HEK293T (cell line): ENCODE results near the gene LEFTY2.

Experiments
- CTCF ChIA-PET: fragments of 350-600 bp; formaldehyde crosslinking; extraction: SDS; loops from one replicate; lab custom pipeline; 2021; ENCODE audit warnings: antibody characterized with exemption, inconsistent platforms; lab: Yijun Ruan, JAX
- POLR2A ChIA-PET: fragments of 350-600 bp; formaldehyde crosslinking; extraction: SDS; loops from one replicate; lab custom pipeline; 2020; ENCODE audit warnings: antibody characterized with exemption, inconsistent platforms; lab: Yijun Ruan, JAX
- DNase-seq: peaks from one replicate; pipeline ENCODE4 v3.0.0; 2012; ENCODE audit warnings: mixed read lengths; ENCODE audit errors: extremely low spot score
- ARNT ChIP-seq: fragments of 450-650 bp; IDR thresholded peaks from 2 replicates; pipeline ENCODE4 v1.6.1; 2017; ENCODE audit warnings: mild to moderate bottlenecking
- BHLHE40 ChIP-seq: fragments of 450-650 bp; IDR thresholded peaks from 2 replicates; pipeline ENCODE4 v1.6.1; 2016; ENCODE audit warnings: mild to moderate bottlenecking, moderate library complexity, borderline replicate concordance
- CTBP1 ChIP-seq: fragments of 450-650 bp; IDR thresholded peaks from 2 replicates; pipeline ENCODE4 v1.6.1; 2016; ENCODE audit warnings: borderline replicate concordance
- ELF4 ChIP-seq: fragments of 450-650 bp; IDR thresholded peaks from 2 replicates; pipeline ENCODE4 v1.6.1; 2017; ENCODE audit warnings: antibody characterized with exemption
- FOXA1 ChIP-seq: fragments of 450-650 bp; IDR thresholded peaks from 2 replicates; pipeline ENCODE4 v1.6.1; 2016; ENCODE audit warnings: mild to moderate bottlenecking
- FOXK2 ChIP-seq: fragments of 450-650 bp; IDR thresholded peaks from 2 replicates; pipeline ENCODE4 v1.6.1; 2016; ENCODE audit warnings: mild to moderate bottlenecking
- FOXM1 ChIP-seq: fragments of 450-650 bp; IDR thresholded peaks from 2 replicates; pipeline ENCODE4 v1.6.1; 2017; ENCODE audit warnings: mild to moderate bottlenecking, borderline replicate concordance
- HDGF ChIP-seq: fragments of 450-650 bp; IDR thresholded peaks from 2 replicates; pipeline ENCODE4 v1.6.1; 2017; ENCODE audit warnings: antibody characterized with exemption, borderline replicate concordance
- L3MBTL2 ChIP-seq: fragments of 450-650 bp; conservative IDR thresholded peaks from 2 replicates; pipeline ENCODE4 v1.6.1; 2016; ENCODE audit warnings: mild to moderate bottlenecking
- LEF1 ChIP-seq: fragments of 450-650 bp; IDR thresholded peaks from 2 replicates; pipeline ENCODE4 v1.6.1; 2017; ENCODE audit warnings: mild to moderate bottlenecking, borderline replicate concordance
- NFRKB ChIP-seq: fragments of 450-650 bp; IDR thresholded peaks from 2 replicates; pipeline ENCODE4 v1.6.1; 2016; ENCODE audit warnings: mild to moderate bottlenecking, moderate library complexity
- SP1 ChIP-seq: fragments of 450-650 bp; IDR thresholded peaks from 2 replicates; pipeline ENCODE4 v1.6.1; 2017
- SUZ12 ChIP-seq: fragments of 450-650 bp; IDR thresholded peaks from 2 replicates; pipeline ENCODE4 v1.6.1; 2016; ENCODE audit warnings: mild to moderate bottlenecking
- TARDBP ChIP-seq: fragments of 450-650 bp; IDR thresholded peaks from 2 replicates; pipeline ENCODE4 v1.6.1; 2016
- ZNF384 ChIP-seq: fragments of 450-650 bp; IDR thresholded peaks from 2 replicates; pipeline ENCODE4 v1.6.1; 2016
- TF ChIP-seq, protein P1 (sequence below): fragments of 450-650 bp; IDR thresholded peaks from 2 replicates; pipeline ENCODE4 v1.6.1; 2016

The LEFTY2 gene

DNA sequence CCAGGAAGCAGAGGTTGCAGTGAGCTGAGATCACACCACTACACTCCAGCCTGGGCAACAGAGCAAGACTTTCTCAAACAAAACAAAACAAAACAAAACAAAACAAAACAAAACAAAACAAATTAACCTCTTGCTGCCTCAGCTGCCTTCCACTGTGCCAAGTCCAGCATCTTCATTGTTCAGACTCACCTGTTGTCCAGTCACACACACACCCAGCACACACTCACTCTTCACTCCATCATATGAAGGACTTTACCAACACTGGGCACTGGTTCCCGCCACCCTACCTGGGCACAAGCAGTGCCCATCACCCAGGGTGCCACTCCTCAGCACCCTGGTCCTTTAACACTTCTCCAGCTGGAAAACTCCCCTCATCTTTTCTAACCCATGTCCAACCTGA lies 31.5 kb downstream of the LEFTY2 start:
- ChIA-PET POLR2A (interaction anchor here (2.4 kb wide), 1 partner anchor 14 kb away, joined by 7 read pairs; the partner anchor contains the start of gene PYCR2), CTCF (interaction anchor here (0.6 kb wide), 1 partner anchor 16 kb away, joined by 4 read pairs; no protein-coding TSS in a partner anchor)
- TF ChIP-seq SP1 (no peak), NFRKB (no peak)
- TF ChIP-seq, protein P1, sequence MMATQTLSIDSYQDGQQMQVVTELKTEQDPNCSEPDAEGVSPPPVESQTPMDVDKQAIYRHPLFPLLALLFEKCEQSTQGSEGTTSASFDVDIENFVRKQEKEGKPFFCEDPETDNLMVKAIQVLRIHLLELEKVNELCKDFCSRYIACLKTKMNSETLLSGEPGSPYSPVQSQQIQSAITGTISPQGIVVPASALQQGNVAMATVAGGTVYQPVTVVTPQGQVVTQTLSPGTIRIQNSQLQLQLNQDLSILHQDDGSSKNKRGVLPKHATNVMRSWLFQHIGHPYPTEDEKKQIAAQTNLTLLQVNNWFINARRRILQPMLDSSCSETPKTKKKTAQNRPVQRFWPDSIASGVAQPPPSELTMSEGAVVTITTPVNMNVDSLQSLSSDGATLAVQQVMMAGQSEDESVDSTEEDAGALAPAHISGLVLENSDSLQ, result no peak
- DNase-seq, result no peak

DNA sequence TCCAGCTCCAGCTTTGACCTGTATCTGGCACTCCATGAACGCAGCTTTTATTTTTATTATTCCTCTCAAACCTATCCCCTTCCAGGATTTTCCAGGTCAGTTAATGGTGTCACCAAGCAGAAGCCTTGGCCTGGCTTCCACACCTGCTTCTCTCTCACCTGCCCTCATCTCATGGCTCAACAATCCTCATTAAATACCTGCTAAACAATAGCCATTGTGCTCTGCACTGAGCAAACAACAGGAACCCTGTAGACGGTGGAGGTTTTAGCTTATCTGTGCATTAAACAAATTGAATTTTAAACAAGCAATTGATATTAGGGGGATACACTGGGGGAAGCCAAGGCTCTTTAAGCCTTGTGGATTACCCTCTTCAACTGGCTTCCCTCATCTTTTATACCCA lies 32.2 kb downstream of the LEFTY2 start:
- TF ChIP-seq FOXM1 (no peak), SP1 (no peak), CTBP1 (no peak), NFRKB (no peak), ELF4 (no peak), HDGF (no peak), SUZ12 (no peak), FOXA1 (no peak), FOXK2 (no peak), ZNF384 (no peak)
- no peak for DNase-seq
- CTCF ChIA-PET, result no interaction called here
- POLR2A ChIA-PET, result interaction anchor here (2.4 kb wide), 1 partner anchor 15 kb away, joined by 7 read pairs; the partner anchor contains the start of gene PYCR2

DNA sequence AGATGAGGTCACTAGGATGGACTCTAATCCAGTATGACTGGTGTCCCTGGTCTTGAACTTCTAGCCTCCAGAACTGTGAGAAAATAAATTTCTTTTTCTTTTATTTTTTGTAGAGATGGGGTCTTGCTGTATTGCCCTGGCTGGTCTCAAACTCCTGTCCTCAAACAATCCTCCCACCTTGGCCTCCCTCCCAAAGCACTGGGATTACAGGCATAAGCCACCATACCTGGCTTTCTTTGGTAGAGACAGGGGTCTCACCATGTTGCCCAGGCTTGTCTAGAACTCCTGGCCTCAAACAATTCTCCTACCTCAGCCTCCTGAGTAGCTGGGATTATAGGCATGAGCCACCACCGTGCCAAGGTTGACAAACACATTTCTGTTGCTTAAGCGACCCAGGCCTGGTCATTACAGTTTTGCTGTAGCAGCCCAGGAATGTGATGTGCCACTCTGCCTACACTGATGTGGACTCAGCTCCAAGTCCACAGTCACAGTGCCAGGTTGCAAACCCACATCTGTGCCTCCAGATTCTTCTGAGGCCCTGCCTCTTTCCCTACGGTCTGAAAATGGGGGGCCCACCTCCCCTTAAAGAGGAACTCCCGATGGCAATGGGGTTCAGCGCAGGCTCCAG lies 32.9 kb downstream of the LEFTY2 start:
- POLR2A ChIA-PET, result interaction anchor here (2.4 kb wide), 1 partner anchor 16 kb away, joined by 7 read pairs; the partner anchor contains the start of gene PYCR2
- no peak for DNase-seq
- TF ChIP-seq SP1 (no peak), NFRKB (no peak), ELF4 (no peak), TARDBP (no peak), FOXM1 (no peak), ZNF384 (no peak), CTBP1 (no peak), SUZ12 (no peak), HDGF (no peak), L3MBTL2 (no peak), BHLHE40 (no peak), ARNT (no peak)
- TF ChIP-seq, protein P1, result no peak
- CTCF ChIA-PET, result no interaction called here

DNA sequence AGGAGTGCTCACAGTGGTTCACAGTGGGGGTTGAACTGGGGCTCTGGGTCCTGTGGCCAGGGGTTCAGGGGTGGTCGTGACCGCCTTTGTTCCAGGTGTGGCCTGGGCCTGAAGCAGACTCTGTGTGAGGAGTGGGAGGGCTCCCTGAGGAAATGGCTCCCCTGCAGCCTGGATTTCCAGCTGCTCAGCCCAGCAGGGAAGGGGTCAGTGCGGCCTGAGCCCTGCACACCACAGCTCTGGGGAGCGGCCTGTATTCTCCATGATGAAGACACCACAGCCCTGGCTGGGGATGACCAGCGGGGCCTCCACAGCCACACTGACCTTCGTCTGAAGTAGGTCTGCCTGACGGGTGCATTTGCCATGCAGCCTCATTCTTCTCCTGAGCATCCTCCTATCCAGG lies 33.7 kb downstream of the LEFTY2 start:
- CTCF ChIA-PET, result no interaction called here
- TF ChIP-seq BHLHE40 (no peak), LEF1 (no peak), L3MBTL2 (no peak), NFRKB (no peak), ARNT (no peak), FOXM1 (no peak), HDGF (no peak), TARDBP (no peak), SUZ12 (no peak), FOXK2 (no peak), ZNF384 (no peak), CTBP1 (no peak), FOXA1 (no peak), ELF4 (no peak), SP1 (no peak)
- TF ChIP-seq, protein P1, result no peak
- DNase-seq, result no peak
- POLR2A ChIA-PET, result interaction anchor here (1.2 kb wide), 1 partner anchor 27 kb away, joined by 3 read pairs; no protein-coding TSS in a partner anchor

DNA sequence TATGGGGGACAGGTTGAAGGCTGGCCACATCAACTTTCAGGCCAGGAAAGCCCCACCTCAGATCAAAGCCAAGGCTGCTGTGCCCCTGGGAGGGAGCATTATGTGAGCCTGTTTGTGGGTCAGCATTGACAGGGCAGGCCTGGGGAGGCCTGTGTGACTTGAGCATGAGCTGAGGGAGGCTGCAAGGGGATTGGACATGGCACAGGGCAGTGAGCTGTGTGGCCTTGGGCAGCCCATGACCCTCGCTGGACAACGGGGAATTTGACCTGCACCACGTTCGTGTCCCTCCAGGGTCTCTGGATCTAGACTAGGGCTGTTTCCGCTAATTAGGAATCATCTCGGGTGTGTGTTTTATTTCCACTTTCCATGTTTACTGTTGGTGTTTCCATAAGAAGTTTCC lies 34.6 kb downstream of the LEFTY2 start:
- POLR2A ChIA-PET, result interaction anchor here (1.1 to 2.7 kb wide), 4 partner anchors 18 to 26 kb away, joined by 3 to 16 read pairs (median 4); partner anchors contain the start of genes PYCR2 and TMEM63A
- CTCF ChIA-PET, result no interaction called here
- no peak for DNase-seq
- TF ChIP-seq L3MBTL2, result no peak

DNA sequence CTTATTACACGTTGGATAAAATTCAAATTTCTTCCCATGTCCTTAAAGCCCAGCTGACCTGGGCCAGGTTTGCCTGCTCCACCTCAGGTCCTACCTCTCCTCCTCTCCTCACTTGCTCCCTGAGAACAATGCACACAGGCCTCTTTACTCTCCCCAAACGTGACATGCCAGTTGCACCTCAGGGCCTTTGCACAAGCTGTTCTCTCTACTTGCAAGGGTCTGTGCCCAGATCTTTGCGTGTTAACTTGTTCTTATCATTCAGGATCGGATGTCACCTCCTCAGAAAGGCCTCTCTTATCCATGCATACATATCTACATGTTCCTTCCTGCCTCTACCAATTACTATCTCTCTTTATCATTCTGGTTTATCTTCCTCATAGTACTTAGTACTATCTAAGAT lies 37.4 kb downstream of the LEFTY2 start:
- ChIA-PET CTCF (no interaction called here), POLR2A (interaction anchor here (3.6 kb wide), 1 partner anchor 22 kb away, joined by 11 read pairs; the partner anchor contains the start of gene TMEM63A)
- no peak for DNase-seq
- TF ChIP-seq ELF4 (no peak), BHLHE40 (no peak), ARNT (no peak), HDGF (no peak), FOXA1 (no peak), ZNF384 (no peak), NFRKB (no peak)
- TF ChIP-seq, protein P1, result no peak
